HG03460 (cell line): ENCODE data around the gene SNAP23.

Experiments
- ATAC-seq: cut with Tn5 transposase; IDR thresholded peaks from one replicate; pipeline ENCODE4 v1.9.1; 2021; ENCODE audit not compliant: unreplicated experiment

SNAP23 gene

DNA sequence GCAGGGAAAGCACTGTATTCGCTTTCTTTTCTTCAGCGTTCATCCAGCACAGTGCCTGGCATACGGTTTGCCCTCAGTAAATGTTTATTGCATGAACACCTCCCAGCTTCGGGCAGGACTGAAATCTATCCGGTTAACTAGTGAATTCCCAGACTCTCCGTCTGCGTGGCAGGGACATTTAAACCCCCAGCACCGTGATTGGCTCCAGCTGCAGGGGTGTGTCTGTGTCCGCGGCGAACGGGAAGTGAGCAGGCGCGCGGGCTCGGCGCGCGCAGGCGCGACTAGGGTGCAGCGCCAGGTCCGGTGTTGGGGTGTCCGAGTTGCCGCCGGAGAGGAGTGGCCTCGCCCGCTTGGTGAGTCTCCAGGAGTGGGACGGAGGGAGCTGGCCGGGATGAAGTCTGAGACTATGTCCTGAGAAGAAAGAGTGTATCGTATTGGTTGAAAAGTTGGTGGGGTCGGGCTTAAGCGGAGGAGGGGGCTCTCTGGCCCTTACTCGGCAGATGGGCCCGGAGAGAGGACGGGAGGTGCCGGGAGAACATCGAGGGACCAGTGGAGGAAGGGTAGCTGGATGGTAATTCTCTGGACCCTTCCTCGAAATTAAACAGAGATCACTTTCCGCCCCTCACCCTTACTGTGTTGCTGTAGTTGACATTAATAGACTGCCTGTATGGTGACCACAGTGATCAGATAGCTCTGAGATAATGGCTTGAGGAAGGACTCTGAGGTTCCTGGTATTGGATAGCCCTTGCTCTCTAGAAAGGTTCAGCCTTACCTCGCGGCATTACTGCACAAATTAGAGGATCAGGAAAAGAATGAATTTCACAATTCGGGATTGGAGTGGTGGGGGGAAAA, at the start of gene SNAP23:
SNAP23 (plus strand) TSS at position 274 of the 852 bp plus-strand sequence. CDS start 16,213 bp downstream, outside the sequence.
- peak; percentile 69 for ATAC-seq

DNA sequence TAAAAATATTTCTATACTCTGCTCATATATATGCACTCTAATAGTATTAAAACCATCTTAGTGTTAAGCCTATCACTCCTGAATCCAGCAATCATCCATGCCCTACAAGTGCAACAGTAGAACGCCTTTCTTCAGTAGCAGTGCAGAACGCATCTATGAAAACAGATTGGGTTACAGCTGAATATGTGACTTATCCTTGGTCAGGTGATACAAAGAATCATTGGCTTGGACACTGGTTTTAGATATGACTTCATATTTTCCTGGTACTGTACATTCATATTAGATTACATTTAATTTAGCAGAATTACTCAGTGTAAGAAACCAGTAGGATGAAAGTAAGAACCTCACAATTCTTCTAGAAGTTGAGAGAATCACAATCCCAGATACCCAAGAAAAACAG, 47.8 kb upstream of the SNAP23 start:
- ATAC-seq, result no peak

DNA sequence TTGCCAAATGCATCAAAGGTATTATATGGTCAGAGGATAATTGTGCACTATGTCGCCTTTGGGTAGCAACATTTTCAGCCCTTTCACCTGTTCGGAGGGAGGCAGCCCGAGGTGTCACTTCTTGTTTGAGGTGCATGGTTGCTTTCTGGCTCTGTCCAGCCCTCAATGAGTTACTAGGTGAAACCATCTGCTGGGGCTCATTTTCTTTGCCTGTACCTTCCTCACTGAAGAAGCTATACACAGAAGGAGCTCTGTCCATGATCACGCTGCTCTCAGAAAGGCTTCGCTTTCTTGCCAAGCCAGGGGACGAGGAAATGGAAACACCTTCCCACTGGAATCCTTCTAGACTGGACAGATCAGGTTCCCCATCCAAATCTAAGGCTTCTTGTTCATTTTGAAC, 47.2 kb upstream of the SNAP23 start:
- no peak for ATAC-seq

DNA sequence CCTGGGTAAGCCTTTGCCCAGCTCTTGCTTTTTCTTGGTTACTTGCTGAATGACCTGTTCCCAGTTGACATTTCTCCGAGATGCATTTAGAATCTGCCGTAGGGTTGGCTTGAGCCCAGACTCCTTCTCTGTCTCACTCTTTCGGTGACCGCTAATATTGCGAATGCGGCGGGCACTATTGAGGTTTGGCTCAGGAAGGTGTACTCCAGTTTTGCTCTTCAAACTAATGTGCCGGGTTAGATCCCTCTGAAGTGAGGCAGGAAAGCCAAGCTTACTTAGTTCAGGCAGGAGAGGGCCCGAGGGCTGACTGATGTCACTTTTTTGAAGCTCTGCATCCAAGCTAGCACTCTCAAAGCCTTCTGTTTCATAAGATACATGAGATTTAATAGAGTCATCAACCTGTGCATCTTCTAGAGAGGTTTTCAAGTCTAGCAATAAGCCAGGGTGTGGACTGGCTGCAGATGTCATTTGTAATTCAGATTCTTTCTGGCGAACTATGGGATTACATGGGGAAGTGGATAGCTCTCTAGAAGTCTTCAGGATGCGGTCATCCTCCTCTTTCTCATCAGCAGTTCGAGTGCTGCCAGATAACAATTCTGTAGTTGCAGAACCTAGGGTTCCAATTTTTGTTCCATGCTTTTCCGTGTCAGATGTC, 45.5 kb upstream of the SNAP23 start:
- no peak for ATAC-seq

DNA sequence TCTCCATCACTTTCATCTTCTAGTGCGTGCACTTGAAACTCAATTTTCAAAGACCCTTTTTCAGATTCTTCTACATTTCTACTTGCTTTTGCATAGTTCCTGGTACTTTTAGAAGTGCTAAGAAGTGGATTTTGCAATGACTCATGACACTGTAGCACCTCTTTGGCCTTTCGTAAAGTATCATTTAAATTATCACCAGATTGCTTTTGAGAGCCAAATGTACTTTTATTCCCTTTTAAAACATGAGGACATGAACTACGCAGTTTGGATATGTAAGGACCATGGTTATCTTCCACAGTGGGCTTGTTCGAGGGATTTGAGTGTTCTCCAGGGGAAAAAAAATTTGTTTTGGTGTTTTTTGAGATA, 45.0 kb upstream of the SNAP23 start:
- no peak for ATAC-seq

DNA sequence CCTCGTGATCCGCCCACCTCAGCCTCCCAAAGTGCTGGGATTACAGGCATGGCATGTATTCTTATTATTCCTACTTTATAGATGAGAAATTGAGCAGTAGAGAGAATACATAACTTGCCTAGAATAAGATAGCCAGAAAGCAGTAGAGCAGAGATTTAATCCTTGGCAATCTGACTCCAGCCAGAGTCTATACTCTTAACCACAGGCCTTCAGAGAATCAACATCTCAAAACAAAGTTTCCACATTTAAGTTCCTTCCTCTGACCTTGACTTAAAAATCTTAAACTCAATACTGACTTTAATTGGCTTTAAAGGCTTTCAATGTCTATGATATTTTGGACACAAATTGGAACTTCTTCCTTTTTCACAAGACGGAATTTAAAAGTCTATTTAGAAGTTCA, 41.6 kb upstream of the SNAP23 start:
- ATAC-seq, result no peak

DNA sequence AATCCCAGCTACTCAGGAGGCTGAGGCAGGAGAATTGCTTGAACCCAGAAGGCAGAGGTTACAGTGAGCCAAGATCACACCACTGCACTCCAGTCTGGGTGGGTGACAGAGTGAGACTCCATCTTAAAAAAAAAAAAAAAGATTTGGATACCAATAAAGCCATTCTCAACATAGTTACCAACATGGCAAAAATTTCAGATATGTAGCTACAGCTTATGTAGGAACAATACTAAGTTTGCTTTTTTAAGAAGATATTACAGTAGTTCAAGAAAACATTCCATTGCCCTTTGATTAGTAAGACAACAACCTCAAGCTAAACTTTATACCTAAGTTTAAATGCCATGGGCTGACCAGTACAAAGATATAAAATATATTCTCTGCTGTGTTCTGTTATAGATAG, 38.9 kb upstream of the SNAP23 start:
- ATAC-seq, result no peak

DNA sequence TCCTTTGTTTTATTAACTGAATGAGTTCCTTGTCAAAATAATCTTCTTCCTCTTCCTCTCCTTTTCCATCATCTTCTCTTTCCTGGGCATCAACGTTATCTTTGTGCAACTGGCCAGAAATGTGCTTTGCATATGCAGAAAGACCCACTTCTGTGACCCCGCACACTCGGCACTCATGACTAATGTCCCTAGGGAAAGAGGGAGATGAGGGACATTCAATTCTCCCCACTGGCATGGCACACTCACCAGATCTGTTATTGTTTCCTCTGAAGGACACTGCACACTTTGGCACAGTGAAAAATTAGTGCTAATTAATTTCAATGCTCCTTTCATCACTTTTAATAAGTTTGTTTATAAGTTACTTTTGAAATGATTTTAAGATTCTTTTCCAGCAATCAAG, 38.5 kb upstream of the SNAP23 start:
- ATAC-seq, result no peak

DNA sequence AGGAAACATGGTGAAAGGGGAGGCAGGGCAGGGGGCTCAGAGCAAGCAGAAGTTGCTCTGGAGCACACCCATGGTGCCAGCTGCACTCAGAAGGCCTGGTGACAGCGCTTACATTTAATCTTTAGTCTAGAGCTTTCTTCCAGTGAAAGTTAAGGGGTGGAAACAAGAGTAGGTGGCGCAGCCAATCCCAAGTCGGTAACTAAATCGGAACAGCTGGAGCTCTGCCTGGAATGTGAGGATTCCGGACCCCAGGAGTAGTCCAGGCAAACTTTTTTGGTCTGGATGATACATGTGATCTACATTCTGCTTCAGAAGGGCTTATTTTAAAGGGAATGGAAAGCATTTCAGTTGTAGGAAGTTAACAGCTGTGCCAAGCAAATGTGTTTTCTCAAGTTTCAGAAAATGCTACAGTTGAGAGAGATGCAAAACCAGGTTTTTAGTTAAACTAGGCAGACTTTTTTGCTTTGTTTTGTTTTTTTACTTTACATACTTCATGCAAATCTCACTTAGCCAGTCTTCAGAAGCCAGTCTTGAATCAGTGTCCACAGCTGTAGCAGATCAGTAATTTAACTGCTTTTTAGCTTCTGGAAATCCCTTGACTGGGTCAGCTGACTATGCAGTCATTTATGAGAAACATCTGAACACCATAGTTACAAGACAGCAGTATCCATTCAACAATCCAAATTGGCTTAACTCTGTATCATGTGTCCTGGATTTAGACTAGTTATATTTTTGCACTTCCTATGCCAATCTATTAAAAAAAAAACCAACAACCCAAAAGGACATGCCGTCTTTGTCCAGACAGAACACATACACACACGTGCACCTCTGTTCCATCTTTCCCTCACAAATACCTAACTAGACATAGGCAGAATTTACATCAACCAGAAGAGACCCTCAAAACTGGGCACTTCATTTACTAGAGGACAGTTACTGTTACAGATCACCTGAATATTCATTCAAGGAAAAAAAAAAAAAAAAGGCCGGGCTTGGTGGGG, 37.7 kb upstream of the SNAP23 start:
- ATAC-seq, result peak; percentile 78

DNA sequence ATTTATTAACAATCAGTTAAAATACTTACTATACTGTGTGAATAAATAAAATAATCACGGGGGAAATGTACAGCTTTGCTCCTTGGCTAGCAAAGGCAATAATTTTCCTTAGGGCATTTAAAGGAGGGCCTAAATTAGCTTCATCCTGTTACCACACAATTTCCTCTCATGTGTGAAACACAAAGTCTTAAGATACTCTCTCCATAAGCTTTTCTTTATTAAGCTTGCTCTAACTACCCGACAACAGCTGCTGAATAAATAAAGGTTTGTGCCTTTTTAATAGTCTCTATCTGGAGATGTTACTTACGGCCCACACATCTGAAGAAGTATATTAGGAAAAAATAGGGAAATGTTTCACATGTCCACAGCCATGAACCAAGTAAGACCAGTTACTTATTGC, 34.2 kb upstream of the SNAP23 start:
- ATAC-seq, result no peak

DNA sequence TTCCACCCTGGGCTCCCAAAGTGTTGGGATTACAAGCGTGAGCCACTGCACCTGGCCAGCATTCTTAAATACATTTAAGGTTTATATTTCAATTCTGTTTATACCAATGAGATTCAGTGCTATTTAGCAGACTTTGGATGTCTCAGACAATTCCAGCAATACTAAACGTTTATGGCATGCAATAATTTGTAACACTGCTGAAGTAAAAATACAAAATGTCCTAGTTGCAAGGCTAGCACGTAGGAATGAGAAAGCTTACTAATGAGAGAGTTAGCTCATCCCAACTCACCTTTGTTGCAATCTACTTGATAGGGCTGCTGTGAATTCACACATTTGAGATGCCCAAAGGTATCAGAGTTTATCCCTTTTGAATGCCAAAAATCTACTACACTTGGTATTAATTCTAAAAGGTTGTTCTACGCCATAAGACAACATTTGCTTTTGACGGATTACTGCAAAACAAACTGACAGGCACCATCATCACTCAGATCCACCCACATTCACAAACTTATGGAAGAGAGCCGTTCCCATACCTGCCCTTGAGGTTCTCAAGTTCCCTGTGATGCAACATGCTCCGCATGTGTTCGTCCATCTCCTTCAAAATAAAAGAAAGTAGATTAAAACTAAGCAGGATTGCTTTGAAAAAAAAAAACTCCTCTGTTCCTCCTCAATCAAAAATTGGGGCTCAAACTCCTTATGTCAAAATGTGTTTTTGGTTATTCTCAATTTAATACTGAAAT, 29.7 kb upstream of the SNAP23 start:
- ATAC-seq, result no peak

DNA sequence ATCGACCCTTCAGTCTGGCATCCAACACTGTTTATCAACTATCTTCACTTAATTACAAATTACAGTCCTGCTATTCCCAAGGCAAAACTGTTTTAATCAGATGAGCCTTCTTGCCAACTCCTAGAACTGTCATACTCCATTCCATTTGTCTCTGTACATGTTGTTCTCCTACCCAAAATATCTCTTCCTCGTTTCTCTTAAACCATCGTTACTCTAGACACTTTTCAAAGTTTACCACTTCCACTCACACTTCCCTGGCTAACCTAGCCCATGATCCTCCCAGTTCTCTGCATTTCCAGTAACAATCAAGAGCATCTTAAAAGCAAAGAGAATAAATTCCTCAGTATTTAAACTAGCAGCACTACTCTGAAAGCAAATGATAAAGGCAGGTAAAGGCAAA, 24.4 kb upstream of the SNAP23 start:
- ATAC-seq, result no peak

DNA sequence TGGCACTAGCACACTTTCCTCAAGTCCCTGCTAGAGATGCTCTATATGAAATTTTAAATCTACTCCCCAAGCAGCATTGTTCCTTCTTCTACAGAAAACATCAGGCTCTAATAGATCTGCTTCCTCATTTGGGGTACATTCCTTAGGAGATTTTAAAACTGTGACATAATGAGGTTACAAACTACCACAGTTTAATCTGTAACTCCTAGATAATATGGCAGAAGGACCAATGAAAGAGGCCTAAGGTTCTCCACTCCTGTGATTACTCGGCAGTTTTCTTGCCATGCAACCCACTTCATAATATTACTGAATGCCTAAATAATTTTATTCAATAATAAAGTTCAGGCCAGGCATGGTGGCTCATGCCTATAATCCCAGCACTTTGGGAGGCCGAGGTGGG, 20.6 kb upstream of the SNAP23 start:
- no peak for ATAC-seq

DNA sequence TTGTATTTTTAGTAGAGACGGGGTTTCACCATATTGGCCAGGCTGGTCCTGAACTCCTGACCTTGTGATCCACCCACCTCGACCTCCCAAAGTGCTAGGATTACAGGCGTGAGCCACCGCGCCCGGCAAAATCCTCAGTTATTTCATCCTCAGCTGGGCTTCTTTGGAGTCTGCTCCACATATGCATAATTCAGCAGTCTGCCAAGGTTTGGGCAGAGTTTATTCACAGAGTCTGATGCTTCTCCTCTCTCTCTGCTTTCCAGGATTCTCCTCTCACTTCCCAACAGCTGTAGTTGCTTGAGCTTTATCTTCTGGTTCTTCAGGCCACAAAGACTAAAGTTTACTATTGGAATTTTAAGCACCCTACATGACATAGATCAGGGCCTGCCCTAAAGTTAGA, 12.7 kb upstream of the SNAP23 start:
- ATAC-seq, result no peak

DNA sequence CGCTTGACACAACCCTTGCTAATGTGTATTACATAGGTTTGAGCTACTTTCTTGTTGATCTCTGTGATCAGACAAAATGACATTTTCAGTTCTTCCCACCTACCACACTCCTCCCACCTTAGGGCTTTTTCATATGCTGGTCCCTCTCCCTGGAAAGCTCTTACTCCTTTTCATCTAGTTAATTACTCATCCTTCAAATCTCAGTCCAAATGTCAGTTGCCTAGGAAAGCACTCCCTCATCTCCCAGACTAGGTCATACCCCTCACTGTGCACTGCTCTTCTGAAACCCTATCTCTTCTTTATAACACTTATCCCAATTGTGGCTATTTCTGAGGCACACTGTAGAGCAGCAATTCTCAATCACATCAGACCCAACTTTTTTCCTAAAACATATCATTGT, 11.8 kb upstream of the SNAP23 start:
- ATAC-seq, result no peak

DNA sequence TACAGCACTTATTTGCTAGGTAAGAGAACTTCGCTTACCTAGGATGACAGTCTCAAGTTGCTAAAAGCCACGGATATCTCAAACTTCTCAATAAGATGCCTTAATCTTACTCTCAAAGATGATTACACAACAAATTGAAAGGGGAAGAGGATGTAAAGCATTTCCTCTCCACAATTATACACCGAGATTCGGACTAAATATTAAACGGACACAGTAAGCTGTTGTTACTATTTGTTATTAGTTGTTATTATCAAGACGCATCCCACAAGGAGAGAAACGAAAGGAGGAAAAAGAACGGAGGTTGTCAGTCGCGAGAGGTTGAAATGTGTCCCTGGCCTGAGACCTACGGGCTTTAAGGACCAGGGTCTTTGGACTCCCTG, 5.2 kb upstream of the SNAP23 start:
- ATAC-seq, result no peak

DNA sequence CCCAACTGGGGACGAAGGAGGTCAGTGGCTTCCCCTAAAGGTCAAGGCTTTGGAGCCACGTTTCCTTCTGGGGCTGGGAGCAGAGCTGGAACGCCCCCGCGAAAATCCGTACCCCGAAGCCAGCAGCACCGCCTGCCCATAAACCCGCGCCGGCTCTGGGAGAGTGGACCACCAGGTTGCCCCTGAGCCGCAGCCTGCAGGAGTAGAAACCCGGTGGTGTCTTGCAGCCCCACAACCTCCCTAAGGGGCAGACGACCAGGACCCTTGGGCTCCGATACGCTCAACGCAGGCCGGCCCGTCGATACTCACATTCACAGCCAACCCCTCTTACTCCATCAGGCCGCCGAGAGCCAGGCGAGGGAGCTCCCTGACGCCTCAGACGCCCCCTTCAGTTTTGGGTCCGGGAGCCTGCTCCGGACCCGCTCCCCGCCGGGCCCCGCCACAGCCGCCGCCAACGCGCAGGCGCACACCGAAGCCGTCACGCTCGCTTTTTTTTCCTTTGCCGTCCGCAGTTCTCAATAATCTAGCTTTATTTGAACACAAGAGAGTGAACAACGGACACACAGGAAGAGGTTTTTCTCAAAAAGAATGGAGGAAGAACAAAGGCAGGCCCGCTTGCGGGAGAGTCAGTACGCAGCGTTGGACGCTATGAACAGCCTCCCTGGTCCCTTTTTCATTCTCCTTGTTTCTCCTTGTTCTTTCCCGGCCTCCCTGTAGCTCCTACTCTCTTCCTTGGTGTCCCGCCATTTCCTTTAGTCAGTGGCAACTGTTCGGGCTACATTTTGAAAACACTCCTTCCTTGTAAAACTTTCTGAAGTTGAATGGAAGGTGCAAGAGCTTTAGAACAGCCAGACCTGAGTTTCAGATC, 4.5 kb upstream of the SNAP23 start, which contains the start of gene ZNF106:
ZNF106 (minus strand) TSS at position 471 of the 868 bp plus-strand sequence. CDS start 18,852 bp downstream, outside the sequence.
- ATAC-seq, result peak; percentile 49

DNA sequence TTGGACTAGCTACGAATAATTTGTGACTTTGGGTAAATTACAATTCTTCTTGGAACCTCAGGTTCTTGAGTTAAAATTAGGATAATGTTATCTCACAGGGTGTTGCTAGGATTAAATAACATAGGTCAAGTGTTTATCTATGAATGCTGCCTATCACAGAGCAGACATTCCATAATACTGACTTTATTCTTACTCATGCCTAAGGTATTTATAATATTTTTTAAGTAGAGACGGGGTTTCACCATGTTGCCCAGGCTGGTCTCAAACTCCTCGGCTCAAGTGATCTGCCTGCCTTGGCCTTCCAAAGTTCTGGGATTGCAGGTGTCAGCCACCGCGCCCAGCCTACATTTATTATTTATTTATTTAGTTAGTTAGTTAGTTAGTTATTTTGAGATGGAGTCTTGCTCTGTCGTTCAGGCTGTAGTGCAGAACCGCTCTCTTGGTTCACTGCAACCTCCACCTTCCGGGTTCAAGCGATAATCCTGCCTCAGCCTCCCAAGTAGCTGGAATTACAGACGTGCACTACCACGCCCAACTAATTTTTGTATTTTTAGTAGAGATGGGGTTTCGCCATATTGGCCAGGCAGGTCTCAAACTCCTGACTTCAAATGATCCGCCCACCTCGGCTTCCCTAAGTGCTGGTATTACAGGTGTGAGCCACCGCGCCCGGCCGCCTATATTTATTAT, 3.8 kb upstream of the SNAP23 start:
- ATAC-seq, result no peak

DNA sequence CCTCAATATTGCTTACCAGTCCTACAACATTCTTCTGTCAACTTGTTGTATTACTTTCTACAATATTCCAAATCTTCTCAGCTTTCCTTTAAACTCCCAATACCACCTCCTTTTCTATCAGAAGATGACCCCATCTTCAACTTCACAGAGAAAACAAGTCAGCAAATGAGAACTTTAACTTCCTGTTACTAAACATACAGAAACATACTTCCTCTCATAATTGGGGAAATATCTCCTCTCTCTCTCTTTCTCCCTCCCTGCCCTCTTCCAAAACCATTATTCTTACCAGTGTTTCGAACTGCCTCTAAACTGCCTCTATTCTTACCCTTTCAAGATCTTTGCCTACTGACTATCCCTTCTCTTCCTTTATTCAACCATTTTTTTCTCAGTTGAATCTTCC, 1.8 kb upstream of the SNAP23 start:
- no peak for ATAC-seq
